Stomach (tissue), 9 donors: ENCODE measurements around the gene SLC26A4. TPM values are rescaled to one million over a fixed set of nuclear protein-coding genes. Genes with fewer than 3 reads are reported as not detected.
A peak's percentile ranks its signal among the peaks of the same experiment; 100 is the strongest.

ENCODE experiments used
- DNase-seq, 2 donors: peaks; one replicate each; pipeline versions ENCODE4 v3.0.0 to v3.0.0-alpha.2; 2013 to 2019
- H3K27ac ChIP-seq, 5 donors: fragments of 200-600 bp in 4 of 5; sonication (generic) in 4 of 5; one replicate each; pipeline ENCODE4 v1.5.1; 2013 to 2019; ENCODE audit warnings: mild to moderate bottlenecking in 1 of 5, moderate library complexity in 1 of 5
- H3K27me3 ChIP-seq, 3 donors: fragments of 200-600 bp; sonication (generic); one replicate each; pipeline ENCODE4 v1.5.1; 2017 to 2019; ENCODE audit warnings: mixed run types in 1 of 3
- H3K36me3 ChIP-seq, 4 donors: fragments of 200-600 bp; sonication (generic); 1 replicate in 3 of 4; 2 replicates in 1 of 4; pipeline ENCODE4 v1.5.1; 2016 to 2019
- H3K4me1 ChIP-seq, 4 donors: fragments of 200-600 bp; sonication (generic); one replicate each; pipeline ENCODE4 v1.5.1; 2016 to 2019
- H3K4me3 ChIP-seq, 4 donors: fragments of 200-600 bp; sonication (generic) in 3 of 4; one replicate each; pipeline ENCODE4 v1.5.1; 2016 to 2019; ENCODE audit warnings: mild to moderate bottlenecking in 1 of 4
- H3K9me3 ChIP-seq, 4 donors: fragments of 200-600 bp; sonication (generic); one replicate each; pipeline ENCODE4 v1.5.1; 2016 to 2019
- EP300 ChIP-seq: sonication (generic); formaldehyde crosslinking; IDR thresholded peaks from one replicate; pipeline ENCODE4 v1.6.1; 2017; ENCODE audit warnings: antibody characterized with exemption
- POLR2A ChIP-seq, 4 donors: fragments of 450-650 bp; IDR thresholded peaks; one replicate each; pipeline ENCODE4 v1.6.1; 2016; ENCODE audit warnings: antibody characterized with exemption in 4 of 4, control low read depth in 2 of 4, mild to moderate bottlenecking in 1 of 4, moderate library complexity in 1 of 4
- POLR2AphosphoS5 ChIP-seq, 3 donors: sonication (generic); formaldehyde crosslinking; IDR thresholded peaks; one replicate each; pipeline ENCODE4 v1.6.1; 2016; ENCODE audit warnings: antibody characterized with exemption in 3 of 3
- WGBS, 5 donors: extraction: QIAGEN DNeasy Blood & Tissue Kit in 3 of 5; methylation state at CpG; one replicate each; pipeline versions ENCODE4 v1.1.5 to v1.1.7; 2013 to 2018; 5-methylcytosine and 5-hydroxymethylcytosine counted together
- intact Hi-C: fragments of 100-400 bp; cut with DNase I; formaldehyde crosslinking; loops from one replicate; pipeline ENCODE4 v1.15.1; 2023; ENCODE audit warnings: low total_unique reads
- polyA plus RNA-seq, 3 donors: library from polyadenylated mRNA; stranded (reverse); fragments of 200-250 nt; gene quantifications; one replicate each; pipeline ENCODE4 v1.2.3, GENCODE V29; 2013
- total RNA-seq, 5 donors: library from RNA; depleted of rRNA; stranded (reverse); fragments of >200 nt; gene quantifications; one replicate each; pipeline versions ENCODE4 v1.1.0 to v1.2.3, GENCODE V29; 2014 to 2016
- TF ChIP-seq, protein P1 (sequence below), 7 experiments: fragments of 450-650 bp in 4 of 7; fragments of 200-600 bp in 3 of 7; sonication (generic) in 3 of 7; IDR thresholded peaks; one replicate each; pipeline ENCODE4 v1.5.1; 2016 to 2019; ENCODE audit warnings: antibody characterized with exemption in 7 of 7, control low read depth in 2 of 7, mild to moderate bottlenecking in 1 of 7
- donor health status: healthy with polysubstance abuse.
- donor health status: Bipolar disorder and iron deficiency.
- donor health status: healthy.

Gene SLC26A4
- total and polyA plus RNA-seq, 8 donors, result 0.06 to 4.2 (median 2.1) TPM; not detected in 3

GRCh38 chr7:107628461-107629064 is 32.1 kb upstream of the SLC26A4 start:
- peak in 1 of 2 donors; percentile 10 for DNase-seq
- Histone ChIP-seq H3K4me3 (no peak overlapping the region), H3K27ac (no peak overlapping the region), H3K9me3 (no peaks in the 10 kb centered on the region), H3K27me3 (no peaks in the 10 kb centered on the region), H3K36me3 (peaks cover 0 to 9% (median 0%) of the 10 kb centered on the region in 4 donors), H3K4me1 (no peaks in the 10 kb centered on the region)
- intact Hi-C loops, result no loop called here
- WGBS, 5 donors, result 85 to 90% (median 87%) methylated on average over 8 of the region's 8 CpGs
- TF ChIP-seq, protein P1, sequence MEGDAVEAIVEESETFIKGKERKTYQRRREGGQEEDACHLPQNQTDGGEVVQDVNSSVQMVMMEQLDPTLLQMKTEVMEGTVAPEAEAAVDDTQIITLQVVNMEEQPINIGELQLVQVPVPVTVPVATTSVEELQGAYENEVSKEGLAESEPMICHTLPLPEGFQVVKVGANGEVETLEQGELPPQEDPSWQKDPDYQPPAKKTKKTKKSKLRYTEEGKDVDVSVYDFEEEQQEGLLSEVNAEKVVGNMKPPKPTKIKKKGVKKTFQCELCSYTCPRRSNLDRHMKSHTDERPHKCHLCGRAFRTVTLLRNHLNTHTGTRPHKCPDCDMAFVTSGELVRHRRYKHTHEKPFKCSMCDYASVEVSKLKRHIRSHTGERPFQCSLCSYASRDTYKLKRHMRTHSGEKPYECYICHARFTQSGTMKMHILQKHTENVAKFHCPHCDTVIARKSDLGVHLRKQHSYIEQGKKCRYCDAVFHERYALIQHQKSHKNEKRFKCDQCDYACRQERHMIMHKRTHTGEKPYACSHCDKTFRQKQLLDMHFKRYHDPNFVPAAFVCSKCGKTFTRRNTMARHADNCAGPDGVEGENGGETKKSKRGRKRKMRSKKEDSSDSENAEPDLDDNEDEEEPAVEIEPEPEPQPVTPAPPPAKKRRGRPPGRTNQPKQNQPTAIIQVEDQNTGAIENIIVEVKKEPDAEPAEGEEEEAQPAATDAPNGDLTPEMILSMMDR (IDR thresholded peaks at IDR 0.05), result no peak
- no peak for TF ChIP-seq EP300
- TF ChIP-seq POLR2A (IDR thresholded peaks at IDR 0.05), result no peak
- no peak for TF ChIP-seq POLR2AphosphoS5 (IDR thresholded peaks at IDR 0.05)

- Histone ChIP-seq H3K4me1 (no peaks in the 10 kb centered on the region), H3K27me3 (no peaks in the 10 kb centered on the region), H3K36me3 (peaks cover 0 to 9% (median 0%) of the 10 kb centered on the region in 4 donors), H3K4me3 (no peak overlapping the region), H3K27ac (no peak overlapping the region), H3K9me3 (no peaks in the 10 kb centered on the region)
- TF ChIP-seq, protein P1 (IDR thresholded peaks at IDR 0.05), result no peak
- TF ChIP-seq EP300, result no peak
- TF ChIP-seq POLR2AphosphoS5 (IDR thresholded peaks at IDR 0.05), result no peak
- no peak for TF ChIP-seq POLR2A (IDR thresholded peaks at IDR 0.05)
- intact Hi-C loops, result no loop called here
- DNase-seq, result no peak
- WGBS, 5 donors, result 86 to 96% (median 93%) methylated on average over 8 of the region's 8 CpGs
Measured at GRCh38 chr7:107630342-107630741, 30.3 kb upstream of the SLC26A4 start.

DNA sequence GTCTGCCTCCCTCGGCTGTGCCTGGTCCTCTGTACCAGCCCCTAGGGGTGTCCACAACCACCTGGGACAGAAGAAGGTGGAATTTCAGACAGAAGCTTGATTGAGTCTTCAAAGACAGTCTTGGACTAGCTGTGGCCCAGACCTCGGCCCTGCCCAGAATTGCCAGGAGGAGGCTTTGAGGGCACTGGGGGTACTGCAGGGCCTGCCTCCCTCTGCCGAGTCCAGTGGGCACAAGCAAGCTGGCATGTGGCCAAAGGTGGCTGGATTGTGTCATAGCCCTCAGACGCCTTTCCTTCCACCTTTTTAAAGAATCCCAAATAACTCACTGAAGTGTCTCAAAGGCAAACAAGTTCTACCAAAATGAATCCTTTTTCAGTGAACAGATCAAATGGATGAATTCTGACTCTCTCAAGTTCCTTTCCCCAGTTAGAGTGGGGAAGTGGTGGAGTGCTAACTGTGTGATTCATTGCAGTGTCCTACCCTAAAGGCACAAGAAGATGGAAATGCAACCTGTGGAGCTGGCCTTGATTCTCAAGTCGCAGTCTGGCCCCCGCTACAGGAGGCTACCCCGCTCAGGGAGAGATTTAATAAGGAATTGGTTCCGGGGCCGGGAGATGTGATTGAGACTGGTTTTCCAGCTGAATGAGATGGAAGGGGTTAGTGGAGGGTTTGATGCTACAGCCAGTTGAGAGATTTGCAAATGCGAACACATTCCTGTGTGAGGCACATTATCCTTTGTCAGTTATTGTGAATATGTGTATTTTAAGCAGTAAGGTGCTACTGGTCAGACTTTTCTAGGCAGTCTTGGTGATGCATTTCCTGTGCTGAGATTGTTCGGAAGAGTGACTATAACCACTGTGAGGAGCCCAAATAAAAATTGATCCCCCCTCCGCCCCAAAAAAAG is 28.8 kb upstream of the SLC26A4 start:
- H3K27me3 ChIP-seq, result no peaks in the 10 kb centered on the region
- H3K4me3 ChIP-seq, result no peak overlapping the region
- intact Hi-C loops, result no loop called here
- TF ChIP-seq EP300, result no peak
- TF ChIP-seq, protein P1 (IDR thresholded peaks at IDR 0.05), result no peak
- no peak for TF ChIP-seq POLR2AphosphoS5 (IDR thresholded peaks at IDR 0.05)
- TF ChIP-seq POLR2A (IDR thresholded peaks at IDR 0.05), result no peak
- H3K36me3 ChIP-seq, result peaks cover 0 to 9% (median 0%) of the 10 kb centered on the region in 4 donors
- 88 to 94% (median 91%) methylated on average over 12 of the region's 12 CpGs for WGBS, 5 donors
- no peaks in the 10 kb centered on the region for H3K9me3 ChIP-seq
- H3K27ac ChIP-seq, result no peak overlapping the region
- H3K4me1 ChIP-seq, result no peaks in the 10 kb centered on the region
- DNase-seq, result no peak

DNA sequence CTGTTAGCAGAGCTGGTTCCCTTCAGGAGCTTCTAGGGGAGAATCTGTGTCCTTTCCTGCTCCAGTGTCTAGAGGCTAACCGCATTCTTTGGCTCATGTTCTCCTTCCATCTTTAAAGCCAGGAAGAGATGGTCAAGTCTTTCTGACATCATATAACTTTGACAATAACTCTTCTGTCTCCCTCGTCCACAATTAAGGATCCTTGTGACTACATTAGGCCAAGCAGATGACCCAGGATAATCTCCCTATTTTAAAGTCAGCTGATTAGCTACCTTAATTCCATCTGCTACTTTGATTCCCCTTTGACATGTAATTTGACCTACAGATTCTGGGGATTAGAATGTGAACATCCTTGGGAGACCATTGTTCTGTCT is 28.1 kb upstream of the SLC26A4 start:
- no peak for TF ChIP-seq POLR2A (IDR thresholded peaks at IDR 0.05)
- TF ChIP-seq POLR2AphosphoS5 (IDR thresholded peaks at IDR 0.05), result no peak
- TF ChIP-seq, protein P1 (IDR thresholded peaks at IDR 0.05), result no peak
- no peak for TF ChIP-seq EP300
- 84 to 96% (median 90%) methylated on average over 2 of the region's 2 CpGs for WGBS, 5 donors

More for the DNA sequence above, 28.1 kb upstream of the SLC26A4 start:
- intact Hi-C loops, result no loop called here
- Histone ChIP-seq H3K9me3 (no peaks in the 10 kb centered on the region), H3K27ac (no peak overlapping the region), H3K4me1 (no peaks in the 10 kb centered on the region), H3K36me3 (peaks cover 0 to 9% (median 0%) of the 10 kb centered on the region in 4 donors), H3K4me3 (no peak overlapping the region), H3K27me3 (no peaks in the 10 kb centered on the region)
- no peak for DNase-seq
